CD4-positive, alpha-beta T cell treated with Interleukin-21 for 1 hour (primary cell): ENCODE measurements around the gene SIAE.
"Not testable (repeated sequence)": the region's sequence is repeated elsewhere in the genome, so short reads cannot be mapped to it uniquely, and the experiment has no call there.

ENCODE experiments used
- DNase-seq: peaks from one replicate; pipeline ENCODE4 v3.0.0-alpha.2; 2020

Gene SIAE

GRCh38 chr11:124622531-124623451 is 50.7 kb downstream of the SIAE start, which contains the start of gene TBRG1:
Gene TBRG1, plus strand, starts transcription at chr11:124622864. Its CDS starts 220 bp downstream, at chr11:124623084.
- DNase-seq = peak; percentile 86

GRCh38 chr11:124618863-124619262 is 54.7 kb downstream of the SIAE start:
- no peak for DNase-seq

GRCh38 chr11:124612567-124613246 is 60.8 kb downstream of the SIAE start:
- no peak for DNase-seq

- no peak for DNase-seq
Measured at GRCh38 chr11:124612045-124612444, 61.5 kb downstream of the SIAE start.

- no peak for DNase-seq
Measured at GRCh38 chr11:124611064-124611463, 62.5 kb downstream of the SIAE start, which contains the start of gene PANX3. Gene PANX3, plus strand, starts transcription at chr11:124611428. Its CDS starts 129 bp downstream, at chr11:124611557.

GRCh38 chr11:124610295-124610694 is 63.2 kb downstream of the SIAE start:
- no peak for DNase-seq

- no peak for DNase-seq
Measured at GRCh38 chr11:124608147-124608546, 65.4 kb downstream of the SIAE start.

- no peak for DNase-seq
Measured at GRCh38 chr11:124605719-124606118, 67.8 kb downstream of the SIAE start.

GRCh38 chr11:124602723-124603122 is 70.8 kb downstream of the SIAE start:
- not testable (repeated sequence) for DNase-seq

- DNase-seq = no peak
Measured at GRCh38 chr11:124602193-124602592, 71.3 kb downstream of the SIAE start.

- no peak for DNase-seq
Measured at GRCh38 chr11:124600621-124601320, 72.8 kb downstream of the SIAE start.

GRCh38 chr11:124597626-124598025 is 75.9 kb downstream of the SIAE start:
- DNase-seq = no peak

GRCh38 chr11:124595302-124595701 is 78.2 kb downstream of the SIAE start:
- DNase-seq = no peak

GRCh38 chr11:124592627-124593026 is 80.9 kb downstream of the SIAE start:
- DNase-seq = no peak

- no peak for DNase-seq
Measured at GRCh38 chr11:124591430-124591829, 82.1 kb downstream of the SIAE start.

- peak; percentile 25 for DNase-seq
Measured at GRCh38 chr11:124586238-124586860, 87.2 kb downstream of the SIAE start.

- DNase-seq = no peak
Measured at GRCh38 chr11:124584681-124585372, 88.7 kb downstream of the SIAE start.

GRCh38 chr11:124583781-124584180 is 89.8 kb downstream of the SIAE start:
- DNase-seq = no peak
